Effector memory CD4-positive, alpha-beta T cell (primary cell): Measurements from ENCODE around the gene PRKAR1B.

ENCODE experiments used
- DNase-seq, 3 donors: peaks; one replicate each; pipeline ENCODE4 v3.0.0-alpha.2; 2020
- H3K27ac ChIP-seq: 2 replicates; pipeline ENCODE4 v1.7.0; 2013; ENCODE audit warnings: mild to moderate bottlenecking, low read length, moderate library complexity; ENCODE audit not compliant: insufficient read depth, poor library complexity, severe bottlenecking
- H3K27me3 ChIP-seq: replicated peaks from 2 replicates; pipeline ENCODE4 v1.7.0; 2013; ENCODE audit warnings: mild to moderate bottlenecking, low read length; ENCODE audit not compliant: insufficient read depth, control insufficient read depth, poor library complexity, severe bottlenecking
- H3K36me3 ChIP-seq: 2 replicates; pipeline ENCODE4 v1.7.0; 2013; ENCODE audit warnings: mild to moderate bottlenecking, low read length, moderate library complexity; ENCODE audit not compliant: control insufficient read depth, insufficient read depth
- H3K4me1 ChIP-seq: 2 replicates; pipeline ENCODE4 v1.7.0; 2013; ENCODE audit warnings: low read length, mild to moderate bottlenecking; ENCODE audit not compliant: control insufficient read depth, insufficient read depth, poor library complexity, severe bottlenecking
- H3K4me3 ChIP-seq: 2 replicates; pipeline ENCODE4 v1.7.0; 2013; ENCODE audit warnings: low read length, low read depth, mild to moderate bottlenecking; ENCODE audit not compliant: insufficient read depth, poor library complexity, severe bottlenecking
- H3K9me3 ChIP-seq: 2 replicates; pipeline ENCODE4 v1.7.0; 2013; ENCODE audit warnings: mild to moderate bottlenecking, low read length, moderate library complexity; ENCODE audit not compliant: control insufficient read depth

PRKAR1B gene

GRCh38 chr7:504221-505111 is 222.6 kb downstream of the PRKAR1B start:
- H3K4me3 ChIP-seq, result no peak overlapping the region
- H3K27me3 ChIP-seq, result no peaks in the 10 kb centered on the region
- H3K36me3 ChIP-seq, result no peaks in the 10 kb centered on the region
- H3K4me1 ChIP-seq, result no peaks in the 10 kb centered on the region
- no peak overlapping the region for H3K27ac ChIP-seq
- H3K9me3 ChIP-seq, result no peaks in the 10 kb centered on the region
- no peak for DNase-seq

DNA sequence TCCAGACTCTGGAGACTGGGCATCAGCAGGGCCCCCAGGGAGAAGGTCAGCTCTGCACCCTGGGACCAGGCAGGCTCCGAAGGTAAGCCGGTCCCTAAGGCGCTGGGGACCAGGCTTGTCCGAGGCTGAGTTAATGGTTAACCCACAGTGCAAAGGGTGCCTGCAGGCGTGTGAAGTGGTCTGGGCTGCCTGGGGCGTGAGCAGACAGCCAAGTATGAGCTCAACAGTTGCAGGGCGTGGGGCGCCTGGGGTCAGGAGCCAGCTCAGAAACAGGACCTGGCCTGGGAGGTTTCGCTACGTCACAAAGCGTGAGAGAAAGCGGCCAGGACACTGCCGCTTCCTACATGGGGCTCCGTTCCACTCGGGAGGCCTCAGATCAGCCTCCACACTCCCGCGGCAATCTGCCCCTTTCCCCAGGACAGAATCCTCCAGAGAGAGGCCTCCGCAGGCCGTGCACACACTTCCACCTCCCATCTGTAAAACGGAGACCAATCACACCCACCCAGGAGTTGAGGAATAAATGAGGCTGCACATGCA is 223.4 kb downstream of the PRKAR1B start:
- DNase-seq, result no peak
- Histone ChIP-seq H3K4me1 (no peaks in the 10 kb centered on the region), H3K27ac (no peak overlapping the region)

DNA sequence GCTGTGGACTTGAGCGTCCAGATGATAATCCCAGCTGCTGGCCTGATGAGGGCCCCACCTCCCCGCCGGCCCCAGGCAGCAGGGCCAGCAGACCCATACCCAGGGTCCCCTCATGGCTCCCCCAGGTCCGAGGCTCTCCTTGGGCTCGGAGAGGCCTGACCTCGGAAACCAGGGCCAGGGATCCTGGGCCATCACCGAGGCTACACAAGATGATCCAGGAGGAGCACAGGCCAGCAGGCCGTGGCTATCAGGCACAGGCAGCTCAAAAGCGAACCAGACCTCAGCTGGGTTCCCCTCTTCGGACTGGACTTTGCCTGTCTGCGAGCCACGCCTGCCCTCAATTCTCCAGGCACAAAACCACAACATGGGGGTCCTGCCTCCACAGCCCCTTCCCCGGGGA is 224.8 kb downstream of the PRKAR1B start:
- DNase-seq, result no peak
- H3K36me3 ChIP-seq, result no peaks in the 10 kb centered on the region

More for the DNA sequence above, 223.4 kb downstream of the PRKAR1B start:
- Histone ChIP-seq H3K4me3 (no peak overlapping the region), H3K36me3 (no peaks in the 10 kb centered on the region), H3K9me3 (no peaks in the 10 kb centered on the region), H3K27me3 (no peaks in the 10 kb centered on the region)

DNA sequence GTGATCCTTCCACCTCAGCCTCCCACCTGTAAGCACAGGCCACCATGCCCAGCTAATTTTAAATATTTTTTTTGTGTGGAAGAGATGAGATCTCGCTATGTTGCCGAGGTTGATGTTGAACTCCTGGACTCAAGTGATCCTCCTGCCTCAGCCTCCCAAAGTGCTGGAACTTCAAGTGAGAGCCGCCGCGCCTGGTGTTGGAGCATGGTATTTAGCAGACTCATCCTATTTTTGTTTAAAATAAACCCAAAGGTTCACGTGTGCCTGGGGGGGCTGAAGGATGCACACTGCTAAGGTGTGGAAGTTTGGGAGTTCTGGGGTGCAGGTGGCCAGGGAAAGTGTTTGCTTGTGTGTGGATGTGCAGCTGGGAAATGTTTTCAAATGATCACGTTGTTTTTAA is 225.6 kb downstream of the PRKAR1B start:
- no peak overlapping the region for H3K27ac ChIP-seq
- DNase-seq, result no peak
- no peaks in the 10 kb centered on the region for H3K27me3 ChIP-seq
- no peak overlapping the region for H3K4me3 ChIP-seq
- H3K4me1 ChIP-seq, result no peaks in the 10 kb centered on the region
- H3K36me3 ChIP-seq, result no peaks in the 10 kb centered on the region
- no peaks in the 10 kb centered on the region for H3K9me3 ChIP-seq

More for the DNA sequence above, 224.8 kb downstream of the PRKAR1B start:
- Histone ChIP-seq H3K4me3 (no peak overlapping the region), H3K4me1 (no peaks in the 10 kb centered on the region), H3K27me3 (no peaks in the 10 kb centered on the region), H3K27ac (no peak overlapping the region), H3K9me3 (no peaks in the 10 kb centered on the region)

DNA sequence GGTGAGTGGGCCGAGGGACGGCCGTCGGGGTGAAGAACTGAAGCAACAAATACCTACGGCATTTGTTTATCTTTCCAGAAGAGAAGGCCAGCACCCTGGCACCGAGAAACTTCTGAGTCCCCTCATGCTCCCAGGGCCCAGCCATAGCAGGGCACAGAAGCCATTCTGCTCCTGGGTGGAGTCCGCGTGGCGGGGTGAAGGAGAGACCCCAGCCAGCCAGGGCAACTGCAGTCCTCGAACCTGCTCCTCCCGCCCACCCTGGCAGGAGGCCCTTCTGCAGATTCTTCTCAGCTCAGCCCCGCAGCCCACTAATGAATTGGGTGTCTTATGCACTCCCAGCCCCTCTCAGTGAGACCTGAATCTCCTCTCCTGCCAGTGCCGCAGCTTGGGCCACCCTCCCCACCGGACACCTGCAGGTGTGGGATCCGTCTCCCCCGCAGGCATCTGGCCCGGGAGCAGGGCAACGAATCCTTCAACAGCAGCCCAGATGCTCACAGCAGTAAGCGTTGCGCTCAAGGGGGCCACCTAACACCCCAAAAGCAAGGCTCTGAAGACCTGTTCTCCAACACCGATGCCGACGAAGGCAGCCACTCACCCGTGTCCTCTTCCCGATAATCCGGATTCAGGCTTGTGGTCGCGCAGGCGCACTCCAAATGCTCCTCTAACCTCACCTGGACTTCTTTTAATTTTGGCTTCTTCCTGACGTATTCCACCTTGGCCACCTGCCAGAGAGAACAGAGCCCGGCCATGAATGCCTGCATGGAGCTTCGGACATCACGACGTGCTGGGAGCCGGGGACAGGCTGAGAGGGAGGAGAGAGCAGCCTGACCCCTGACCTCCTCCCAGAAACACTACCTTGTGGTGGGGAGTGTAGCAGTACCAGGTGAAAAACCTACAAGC is 226.3 kb downstream of the PRKAR1B start:
- H3K4me1 ChIP-seq, result no peaks in the 10 kb centered on the region
- H3K4me3 ChIP-seq, result no peak overlapping the region
- no peak overlapping the region for H3K27ac ChIP-seq
- no peaks in the 10 kb centered on the region for H3K27me3 ChIP-seq
- DNase-seq, result no peak
- no peaks in the 10 kb centered on the region for H3K9me3 ChIP-seq
- no peaks in the 10 kb centered on the region for H3K36me3 ChIP-seq

DNA sequence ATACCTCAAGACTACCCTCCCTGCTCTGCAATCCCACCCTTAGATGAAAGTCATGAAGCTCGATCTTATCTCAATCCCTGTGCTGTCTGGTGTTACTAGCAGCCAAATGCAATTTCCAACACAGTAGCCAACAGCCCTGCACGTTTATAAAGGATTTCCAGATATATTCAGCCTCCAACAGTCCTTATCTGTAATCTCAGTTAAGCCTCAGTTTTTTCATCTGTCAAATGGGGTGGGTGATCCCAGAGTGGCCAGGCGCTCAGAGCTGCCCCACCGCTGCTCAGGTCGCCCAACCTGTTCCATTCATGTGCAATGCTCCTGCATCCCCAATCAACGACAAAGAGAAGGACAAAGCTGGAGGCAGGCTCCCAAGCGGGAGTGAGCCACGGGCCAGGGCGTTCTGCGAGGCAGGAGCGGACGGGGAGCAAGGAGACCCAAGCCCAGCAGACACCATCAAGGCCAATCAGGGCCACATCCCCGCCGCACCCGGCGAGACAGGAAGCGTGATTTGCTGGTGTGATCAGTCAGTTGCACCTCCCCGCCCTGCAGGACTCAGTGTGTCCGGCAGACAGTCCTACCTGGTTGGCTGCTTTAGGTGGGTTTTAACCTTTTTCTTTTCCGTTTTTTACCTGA is 227.1 kb downstream of the PRKAR1B start:
- no peak overlapping the region for H3K27ac ChIP-seq
- no peaks in the 10 kb centered on the region for H3K9me3 ChIP-seq
- no peaks in the 10 kb centered on the region for H3K36me3 ChIP-seq
- no peaks in the 10 kb centered on the region for H3K4me1 ChIP-seq
- H3K27me3 ChIP-seq, result no peaks in the 10 kb centered on the region
- DNase-seq, result no peak
- no peak overlapping the region for H3K4me3 ChIP-seq
